ENCODE measurements around the gene THBS2.
"Not testable (repeated sequence)": the region's sequence is repeated elsewhere in the genome, so short reads cannot be mapped to it uniquely, and the experiment has no call there.

Gene THBS2

GRCh38 chr6:169205176-169206160, 48.2 kb downstream of the THBS2 start:
- no peak for DNase-seq

DNA sequence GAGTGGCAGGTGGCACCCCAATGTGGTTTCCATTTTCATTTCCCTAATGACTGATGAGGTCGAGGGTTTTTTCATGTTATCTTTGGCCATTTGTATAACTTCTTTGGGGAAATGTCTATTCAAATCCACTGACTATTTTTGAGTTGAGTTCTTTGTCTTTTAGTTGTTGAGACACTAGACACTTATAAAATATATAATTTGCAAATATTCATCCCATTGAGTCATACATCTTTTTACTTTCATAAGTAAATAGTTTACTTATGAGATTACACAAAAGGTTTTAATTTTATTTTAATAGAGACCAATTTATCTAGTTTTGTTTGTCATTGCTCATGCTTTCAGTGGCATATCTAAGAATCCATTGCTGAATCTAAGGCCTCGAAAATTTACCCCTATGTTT, 49.5 kb downstream of the THBS2 start:
- no peak for DNase-seq

- DNase-seq, result no peak
Observed at GRCh38 chr6:169201985-169202384, 51.7 kb downstream of the THBS2 start.

GRCh38 chr6:169200893-169201514, 52.6 kb downstream of the THBS2 start:
- DNase-seq, result no peak

DNA sequence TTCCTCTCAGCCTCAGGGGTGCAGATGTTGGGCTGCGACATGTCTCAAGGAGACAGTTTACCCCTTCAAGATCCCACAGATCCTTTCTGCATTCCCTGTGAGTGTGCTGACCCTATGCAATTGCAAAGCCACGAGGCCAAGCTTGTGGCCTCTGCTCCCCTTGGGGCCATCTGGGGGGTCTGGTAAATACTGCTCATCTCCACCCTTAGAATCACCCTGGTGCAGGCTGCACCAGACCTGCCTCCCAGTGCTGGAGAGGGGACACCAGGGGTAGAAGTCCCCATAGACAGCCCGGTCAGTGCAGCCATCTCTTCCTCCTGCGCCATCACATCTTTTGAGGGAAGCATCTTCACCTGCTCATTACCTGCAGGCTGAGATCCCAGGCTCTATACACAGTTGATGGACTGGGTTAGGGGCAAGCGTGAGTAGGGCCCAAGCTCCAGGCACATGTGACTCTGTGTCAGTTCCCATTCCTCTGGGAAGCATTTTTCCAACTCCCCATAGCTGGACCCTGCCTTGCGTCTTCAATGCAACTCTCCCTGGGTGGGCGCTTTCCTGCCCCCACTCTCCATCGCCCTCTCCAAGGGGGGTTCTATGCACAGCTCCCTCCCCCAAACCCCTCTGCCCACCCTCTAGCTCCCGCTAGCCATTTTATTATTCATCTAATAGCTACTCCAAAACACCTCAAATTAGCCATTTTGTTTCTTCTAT, 53.9 kb downstream of the THBS2 start:
- no peak for DNase-seq

GRCh38 chr6:169198885-169199284, 54.8 kb downstream of the THBS2 start:
- no peak for DNase-seq

- not testable (repeated sequence) for DNase-seq
Observed at GRCh38 chr6:169197929-169198328, 55.7 kb downstream of the THBS2 start.

DNA sequence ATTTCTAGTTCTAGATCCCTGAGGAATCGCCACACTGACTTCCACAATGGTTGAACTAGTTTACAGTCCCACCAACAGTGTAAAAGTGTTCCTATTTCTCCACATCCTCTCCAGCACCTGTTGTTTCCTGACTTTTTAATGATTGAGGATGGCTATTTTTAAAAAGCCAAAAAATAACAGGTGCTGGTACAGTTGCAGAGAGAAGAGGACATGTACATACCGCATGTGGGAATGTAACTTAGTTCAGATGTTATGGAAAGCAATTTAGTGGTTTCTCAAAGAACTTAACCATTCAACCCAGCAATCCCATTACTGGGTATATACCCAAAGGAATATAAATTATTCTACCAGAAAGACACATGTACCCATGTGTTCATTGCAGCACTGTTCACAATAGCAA, 57.4 kb downstream of the THBS2 start:
- not testable (repeated sequence) for DNase-seq

DNA sequence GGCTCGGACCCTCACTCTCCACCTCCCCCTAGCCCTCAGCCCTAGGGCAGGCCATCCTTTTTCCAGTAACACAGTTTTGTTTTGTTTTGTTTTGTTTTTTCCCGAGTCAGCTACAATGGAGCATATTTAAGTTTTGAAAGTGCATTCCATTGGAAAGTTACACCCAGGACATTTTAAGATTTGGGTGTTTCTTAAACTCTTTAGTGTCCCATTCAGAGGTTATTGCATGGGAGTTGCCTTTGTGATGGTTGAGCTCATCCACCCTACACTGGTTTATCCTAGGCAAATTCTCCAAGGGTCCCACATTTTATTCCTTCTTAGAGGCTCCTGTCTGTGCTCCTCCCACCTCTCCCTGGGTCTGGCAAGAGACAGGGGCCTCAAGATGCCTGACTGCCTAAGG, 58.9 kb downstream of the THBS2 start:
- DNase-seq, result no peak

- DNase-seq, result no peak
Observed at GRCh38 chr6:169190970-169191369, 62.7 kb downstream of the THBS2 start.

DNA sequence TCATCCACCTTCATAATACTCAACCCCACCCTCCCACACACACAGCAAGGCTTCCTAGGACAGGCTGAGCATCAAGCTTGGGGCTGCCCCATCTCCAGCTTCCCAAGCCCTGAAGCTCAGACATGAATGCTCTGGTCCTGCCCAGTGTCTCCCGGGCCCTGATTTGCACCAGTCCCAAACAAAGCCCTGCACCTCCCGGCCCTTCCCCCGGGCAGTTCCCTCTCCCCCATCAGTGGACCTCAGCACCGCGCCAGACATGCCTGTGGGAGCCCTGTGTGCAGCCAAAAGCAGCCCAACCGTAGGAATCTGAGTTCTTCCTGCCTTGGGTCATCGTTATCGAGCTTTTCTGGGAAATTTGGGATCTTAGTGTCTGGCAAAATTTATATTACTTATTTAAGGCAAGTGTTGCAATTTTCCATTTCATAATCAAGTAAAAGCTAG, 63.5 kb downstream of the THBS2 start:
- DNase-seq, result no peak

DNA sequence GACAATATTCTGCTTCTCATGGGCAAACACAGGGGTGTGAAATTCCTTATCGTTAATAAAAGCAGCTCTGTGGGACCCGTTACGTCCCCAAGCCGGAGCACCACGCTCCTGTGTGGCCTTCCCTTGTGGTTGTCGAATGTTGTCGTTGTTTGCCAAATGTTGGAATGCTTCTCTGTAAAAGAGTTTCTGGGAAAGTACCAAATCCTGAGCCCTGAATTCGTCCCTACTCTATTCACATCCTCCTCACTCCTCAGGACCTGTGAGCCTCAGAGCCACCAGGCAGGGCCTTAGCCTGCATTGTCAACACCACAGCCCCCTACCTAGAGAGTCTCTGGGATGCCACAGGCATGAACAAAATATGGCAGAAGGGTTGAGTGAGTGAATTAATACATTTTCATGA, 64.0 kb downstream of the THBS2 start:
- no peak for DNase-seq

- DNase-seq, result no peak
Observed at GRCh38 chr6:169189182-169189581, 64.5 kb downstream of the THBS2 start.

DNA sequence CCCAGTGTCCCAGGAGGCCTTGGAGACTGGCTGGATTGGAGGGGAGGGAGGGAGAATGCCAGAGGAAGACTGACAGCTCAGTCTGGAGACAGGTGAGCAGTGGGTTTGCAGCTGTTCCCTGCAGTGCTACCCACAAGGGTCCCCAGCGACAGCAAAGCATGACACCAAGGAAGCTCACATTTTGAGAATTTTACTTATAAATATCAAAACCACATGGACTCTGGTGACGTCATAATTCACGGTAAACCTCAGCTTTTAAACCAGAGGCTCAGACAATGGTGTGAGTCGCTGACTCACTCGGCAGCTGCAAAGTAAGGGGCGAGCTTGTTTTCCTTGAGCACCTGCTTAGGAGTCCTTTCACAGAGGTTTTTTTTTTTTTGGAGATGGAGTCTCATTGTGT, 65.2 kb downstream of the THBS2 start:
- DNase-seq, result no peak

DNA sequence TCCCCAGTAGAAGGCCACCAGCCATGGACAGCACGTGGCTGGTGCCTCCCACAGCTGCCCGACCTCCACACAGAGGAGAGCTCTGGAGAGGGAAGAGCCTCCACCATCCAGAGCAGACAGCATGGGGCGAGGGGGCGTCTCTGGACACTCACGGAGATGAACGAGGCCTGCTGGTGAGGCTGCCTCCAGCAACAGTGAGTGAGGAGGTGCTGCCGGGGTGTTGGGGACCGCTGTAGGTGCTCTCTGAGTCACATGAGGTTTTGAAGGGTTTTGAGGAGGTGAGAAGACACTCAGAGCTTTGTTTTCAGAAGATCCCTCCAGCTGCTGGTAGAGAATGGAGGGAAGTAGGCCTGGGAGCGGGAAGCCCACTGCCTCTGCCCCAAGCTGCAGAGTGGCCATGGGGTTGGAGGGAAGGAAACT, 65.6 kb downstream of the THBS2 start:
- no peak for DNase-seq

DNA sequence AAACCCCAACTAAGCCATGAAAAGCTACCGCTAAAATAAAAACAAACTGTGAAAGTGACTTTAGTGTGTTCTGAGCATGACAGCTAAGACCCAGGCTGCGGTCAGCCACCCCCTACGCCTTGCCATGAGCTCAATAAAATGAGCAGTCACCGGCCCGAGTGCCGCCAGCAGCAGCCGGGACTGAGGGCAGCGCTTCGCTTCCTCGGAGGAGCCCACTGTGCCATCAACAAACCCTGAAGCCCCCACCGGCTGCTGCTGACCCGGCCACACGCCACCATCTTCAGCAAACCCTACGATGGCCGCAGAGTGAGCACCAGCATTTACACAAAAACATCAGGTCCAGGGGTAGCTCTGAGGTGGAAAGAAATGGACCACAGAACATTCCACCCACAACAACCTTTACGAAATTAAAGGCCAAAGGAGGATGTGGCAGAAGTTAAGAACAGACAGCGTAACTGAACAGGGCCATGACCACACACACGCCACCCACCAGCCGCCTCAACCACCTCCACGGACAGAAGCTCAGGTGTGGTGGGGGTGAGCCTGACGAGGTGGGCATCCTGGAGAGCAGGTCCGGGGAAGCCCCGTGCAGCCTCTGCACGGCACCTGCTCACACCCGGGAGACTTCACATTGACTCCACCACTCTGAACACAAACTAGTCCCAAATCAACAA, 67.0 kb downstream of the THBS2 start:
- DNase-seq, result no peak

GRCh38 chr6:169185692-169186485, 67.8 kb downstream of the THBS2 start:
- DNase-seq, result no peak

GRCh38 chr6:169185011-169185521, 68.6 kb downstream of the THBS2 start:
- DNase-seq, result no peak

DNA sequence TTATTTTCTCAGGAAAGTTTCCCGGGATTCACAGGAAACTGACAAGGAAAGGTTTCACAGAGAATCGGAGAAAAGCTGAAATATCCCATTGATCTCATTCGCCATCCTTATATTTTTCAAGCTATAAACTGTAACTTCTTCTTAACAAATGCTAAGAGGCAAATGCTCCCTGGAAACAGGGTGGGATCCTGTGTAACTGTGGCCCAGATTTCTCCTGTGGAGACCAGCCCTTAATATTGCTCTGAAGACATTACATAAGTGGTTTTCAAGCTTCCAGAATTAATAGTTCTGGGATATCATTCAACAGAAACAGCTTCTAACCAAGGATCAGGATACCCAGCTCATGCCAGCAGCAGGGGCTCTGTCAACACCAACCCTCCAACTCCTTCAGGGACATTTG, 69.2 kb downstream of the THBS2 start:
- DNase-seq, result no peak

- no peak for DNase-seq
Observed at GRCh38 chr6:169183233-169183632, 70.4 kb downstream of the THBS2 start.

GRCh38 chr6:169179831-169180230, 73.8 kb downstream of the THBS2 start:
- not testable (repeated sequence) for DNase-seq
